GM21737 (cell line): ENCODE measurements around the gene DOCK7.

ENCODE experiments used
- ATAC-seq: cut with Tn5 transposase; IDR thresholded peaks from one replicate; pipeline ENCODE4 v1.9.1; 2021; ENCODE audit warnings: mild to moderate bottlenecking, moderate library complexity; ENCODE audit not compliant: unreplicated experiment

Gene DOCK7

DNA sequence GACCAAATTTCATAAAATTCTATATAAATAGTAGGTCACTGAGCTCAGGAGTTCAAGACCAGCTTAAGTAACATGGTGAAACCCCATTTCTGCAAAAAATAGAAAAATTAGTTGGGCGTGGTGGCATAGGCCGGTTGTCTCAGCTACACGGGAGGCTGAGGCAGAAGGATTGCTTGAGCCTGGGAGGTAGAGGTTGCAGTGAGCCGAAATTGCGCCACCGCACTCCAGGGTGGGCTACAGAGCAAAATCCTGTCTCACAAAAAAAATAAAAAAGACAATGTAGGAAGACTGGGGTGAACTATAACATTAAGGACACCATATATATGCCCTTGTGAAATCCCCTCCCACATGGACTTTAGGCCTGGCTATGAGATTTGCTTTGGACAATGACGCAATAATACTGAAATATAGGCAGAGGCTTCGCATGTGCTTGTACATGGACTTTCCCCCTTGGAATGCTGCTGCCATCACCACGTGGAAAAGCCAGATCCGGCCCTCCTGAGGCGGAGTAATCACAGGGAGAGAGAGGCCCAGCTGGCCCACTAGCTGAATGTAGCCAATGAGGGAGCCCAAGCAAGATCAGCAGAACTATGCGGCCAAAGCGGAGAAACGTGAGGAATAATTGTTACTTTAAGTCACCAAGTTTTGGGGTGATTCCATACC, 264.5 kb downstream of the DOCK7 start:
- ATAC-seq: no peak

DNA sequence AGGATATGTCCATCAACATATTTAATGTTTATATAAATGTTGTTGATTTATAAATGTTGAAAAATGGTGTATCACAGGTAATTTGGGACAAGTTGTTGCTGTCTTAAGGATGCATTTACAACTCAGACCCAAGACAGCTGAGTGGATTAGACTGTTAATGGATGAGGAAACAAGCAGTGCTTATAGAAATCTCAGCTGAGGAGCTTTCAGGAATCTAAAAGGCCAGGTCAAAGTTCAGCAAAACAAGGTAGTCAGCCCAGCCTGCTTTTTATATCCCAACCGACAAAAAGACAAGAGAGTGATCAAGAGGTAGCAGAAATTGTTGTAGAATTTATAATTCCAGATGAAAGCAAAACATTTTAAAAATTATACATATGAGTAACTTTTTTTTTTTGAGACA, 268.0 kb downstream of the DOCK7 start:
- ATAC-seq: no peak

DNA sequence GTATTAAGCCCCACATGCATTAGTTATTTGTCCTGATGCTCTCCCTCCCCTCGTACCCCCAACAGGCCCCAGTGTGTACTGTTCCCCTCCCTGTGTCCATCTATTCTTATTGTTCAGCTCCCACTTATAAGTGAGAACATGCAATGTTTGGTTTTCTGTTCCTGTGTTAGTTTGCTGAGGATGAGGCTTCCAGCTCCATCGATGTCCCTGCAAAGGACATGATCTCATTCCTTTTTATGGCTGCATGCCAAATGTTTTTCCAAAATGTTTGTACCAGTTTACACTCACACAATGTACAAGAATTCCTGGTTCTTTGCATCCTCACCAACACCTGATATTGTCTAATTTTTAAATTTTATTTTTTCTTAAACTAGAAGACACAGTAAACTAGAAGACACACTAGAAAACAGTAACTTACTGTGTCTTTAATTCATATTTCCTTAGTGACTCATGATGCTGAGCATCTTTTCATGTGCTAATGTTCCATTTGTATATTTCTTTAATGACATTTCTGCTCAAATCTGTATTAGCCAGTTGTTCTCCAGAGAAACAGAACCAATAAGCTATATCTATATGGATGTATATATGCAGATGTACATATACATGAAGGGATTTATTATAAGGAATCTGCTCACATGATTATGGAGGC, 270.7 kb downstream of the DOCK7 start:
- no peak for ATAC-seq

DNA sequence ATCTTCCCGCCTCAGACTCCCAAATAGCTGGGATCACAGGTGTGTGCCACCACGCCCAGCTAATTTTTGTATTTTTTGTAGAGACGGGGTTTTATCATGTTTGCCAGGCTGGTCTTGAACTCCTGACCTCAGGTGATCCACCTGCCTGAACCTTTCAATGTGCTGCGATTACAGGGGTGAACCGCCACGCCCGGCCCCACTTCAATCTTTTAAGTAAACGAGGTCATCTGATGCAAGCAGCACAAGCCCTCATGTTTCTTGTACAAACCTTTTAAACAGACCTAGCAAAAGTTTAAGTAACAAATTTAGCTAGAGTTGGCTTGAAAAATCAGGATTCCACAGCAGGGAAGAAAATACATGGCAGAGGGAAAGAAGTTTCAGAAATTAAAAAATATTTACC, 272.5 kb downstream of the DOCK7 start:
- no peak for ATAC-seq

DNA sequence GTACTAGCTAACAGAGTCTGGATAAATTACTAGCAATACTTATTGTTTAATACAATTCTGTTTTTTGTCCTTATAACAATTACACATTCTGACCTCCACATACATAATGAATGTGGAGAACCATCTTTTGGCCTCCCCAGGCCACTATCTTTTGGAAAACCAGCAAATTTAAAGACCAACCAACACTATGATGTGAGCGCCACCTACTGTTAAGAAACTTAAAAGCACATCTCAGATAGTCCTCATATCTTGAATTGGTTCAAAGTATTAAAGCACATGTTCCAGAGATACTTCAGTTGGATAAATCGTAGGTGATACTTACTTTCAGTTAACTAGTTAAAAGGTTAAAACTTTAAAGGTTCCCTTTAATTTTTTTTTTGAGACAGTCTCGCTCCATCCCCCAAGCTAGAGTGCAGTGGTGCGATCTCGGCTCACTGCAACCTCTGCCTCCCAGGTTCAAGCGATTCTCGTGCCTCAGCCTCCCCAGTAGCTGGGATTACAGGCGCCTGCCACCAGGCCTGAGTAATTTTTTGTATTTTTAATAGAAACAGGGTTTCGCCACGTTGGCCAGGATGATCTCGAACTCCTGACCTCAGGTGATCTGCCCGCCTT, 280.7 kb downstream of the DOCK7 start:
- no peak for ATAC-seq

DNA sequence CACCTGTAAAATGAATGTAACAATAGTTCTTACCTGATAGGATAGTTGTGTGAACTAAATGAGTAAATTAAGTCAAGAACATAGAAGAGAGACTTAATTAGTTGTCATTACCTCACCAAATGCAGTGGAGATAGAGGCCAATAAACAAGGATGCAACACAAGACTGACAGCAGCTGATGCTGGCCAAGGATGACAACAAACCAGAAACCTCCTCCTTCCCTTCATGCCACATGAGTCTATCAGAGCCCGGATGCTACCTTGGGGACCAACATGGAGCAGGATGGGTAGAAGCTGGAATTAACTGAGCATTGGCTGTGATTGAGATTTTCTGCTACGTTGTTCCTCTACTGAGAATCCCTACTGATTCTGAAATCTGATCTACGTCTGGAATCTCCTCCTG, 281.6 kb downstream of the DOCK7 start:
- ATAC-seq: no peak

DNA sequence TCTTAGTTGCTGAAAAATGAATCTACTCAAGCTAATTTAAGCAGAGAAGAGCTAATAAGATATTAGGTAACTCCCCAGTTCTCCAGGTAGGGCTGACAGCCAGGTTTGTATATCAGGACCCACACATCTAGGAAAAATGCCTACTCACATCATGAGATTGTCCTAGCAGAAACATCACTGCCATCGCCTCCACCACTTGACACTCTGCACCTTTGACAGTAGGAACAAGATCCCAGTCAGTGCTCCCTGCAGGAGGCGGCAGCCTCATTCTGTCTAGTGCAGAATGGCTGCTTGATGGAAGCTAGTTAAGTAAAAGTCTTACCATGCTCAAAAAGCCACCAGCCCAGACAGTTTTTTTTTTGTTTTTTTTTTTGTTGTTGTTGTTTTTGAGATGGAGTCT, 282.9 kb downstream of the DOCK7 start:
- ATAC-seq: no peak
